Activated CD4-positive, alpha-beta T cell treated with anti-CD3 and anti-CD28 coated beads, Interleukin-2, amount 50 U/mL, for 24 hours (primary cell): ENCODE results near the gene FCSK.
A peak's percentile ranks its signal among the peaks of the same experiment; 100 is the strongest.
"Not testable (repeated sequence)": the region's sequence is repeated elsewhere in the genome, so short reads cannot be mapped to it uniquely, and the experiment has no call there.

Experiments used
- DNase-seq, 2 donors: peaks; one replicate each; pipeline ENCODE4 v3.0.0-alpha.2; 2020; ENCODE audit warnings: low read depth in 1 of 2, low spot score in 1 of 2

FCSK gene

GRCh38 chr16:70454222-70455034, at the start of gene FCSK:
TSS of gene FCSK (plus strand) at chr16:70454595. CDS start at chr16:70463191, 8,596 bp downstream.
- peak; percentile 42 to 60 for DNase-seq

DNA sequence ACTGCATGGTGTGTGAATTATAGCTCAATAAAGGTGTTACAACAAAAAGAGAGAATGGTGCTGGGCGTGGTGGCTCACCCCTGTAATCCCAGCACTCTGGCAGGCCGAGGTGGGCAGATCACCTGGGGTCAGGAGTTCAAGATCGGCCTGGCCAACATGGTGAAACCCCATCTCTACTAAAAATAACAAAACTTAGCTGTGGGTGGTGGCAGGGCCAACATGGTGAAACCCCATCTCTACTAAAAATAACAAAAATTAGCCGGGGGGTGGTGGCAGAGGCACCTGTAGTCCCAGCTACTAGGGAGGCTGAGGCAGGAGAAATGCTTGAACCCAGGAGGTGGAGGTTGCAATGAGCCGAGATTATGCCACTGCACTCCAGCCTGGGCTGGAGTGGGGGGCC, 48.3 kb upstream of the FCSK start:
- not testable (repeated sequence) for DNase-seq

- no peak for DNase-seq
These were observed 46.6 kb upstream of the FCSK start for GRCh38 chr16:70407811-70408274.

DNA sequence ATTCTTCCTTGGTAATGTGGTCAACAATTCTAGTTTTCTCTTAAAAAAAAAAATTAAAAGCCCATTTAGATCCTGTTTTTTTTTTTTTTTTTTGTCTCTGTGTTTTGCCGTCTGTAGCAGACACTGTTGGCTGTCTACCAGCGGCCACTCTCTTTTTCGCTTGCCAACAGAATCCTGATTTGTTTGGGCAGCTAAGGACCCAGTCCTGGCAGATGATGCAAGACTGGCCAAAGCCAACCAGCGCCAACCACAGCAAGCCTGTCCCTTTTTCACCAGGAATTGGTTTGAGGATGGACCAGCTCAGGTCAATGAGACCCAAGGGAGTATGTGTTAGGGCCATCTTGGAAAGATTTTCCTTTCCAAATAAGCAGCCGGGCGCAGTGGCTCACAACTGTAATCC, 43.7 kb upstream of the FCSK start:
- no peak for DNase-seq

DNA sequence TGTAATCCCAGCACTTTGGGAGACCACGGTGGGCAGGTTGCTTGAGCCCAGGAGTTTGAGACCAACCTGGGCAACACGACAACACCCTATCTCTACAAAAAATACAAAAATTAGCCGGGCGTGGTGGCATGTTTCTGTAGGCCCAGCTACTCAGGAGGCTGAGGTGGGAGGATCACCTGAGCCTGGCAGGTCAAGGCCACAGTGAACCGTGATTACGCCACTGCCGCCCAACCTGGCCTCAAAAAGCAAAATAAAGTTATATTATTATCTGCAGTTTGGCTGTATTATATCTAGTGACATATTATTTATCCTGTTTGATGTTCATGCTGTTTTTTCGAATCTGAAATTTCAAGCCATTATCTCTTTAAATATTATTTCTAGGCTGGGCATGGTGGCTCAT, 42.0 kb upstream of the FCSK start:
- no peak for DNase-seq

- not testable (repeated sequence) for DNase-seq
These were observed 40.8 kb upstream of the FCSK start for GRCh38 chr16:70413572-70413971.

- DNase-seq: no peak
These were observed 37.4 kb upstream of the FCSK start for GRCh38 chr16:70416748-70417616.

DNA sequence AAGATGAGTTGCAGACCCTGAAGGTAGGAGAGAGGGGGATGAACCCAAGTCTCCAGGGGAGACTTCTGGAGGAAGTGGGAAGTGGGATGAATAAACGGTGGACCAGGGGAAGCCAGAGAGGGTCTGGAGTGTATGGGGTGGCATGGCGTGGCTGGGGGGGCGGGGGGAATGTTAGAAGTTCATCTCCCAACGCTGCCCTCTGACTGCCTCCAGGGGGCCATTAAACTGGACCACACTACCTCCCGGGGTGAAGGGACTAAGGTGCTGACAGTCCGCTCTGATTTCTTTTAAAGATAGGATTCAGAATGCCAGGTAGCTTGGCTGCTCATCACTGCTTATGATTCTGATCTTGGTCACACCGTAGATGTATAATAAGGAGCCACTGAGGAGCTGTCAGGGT, 36.7 kb upstream of the FCSK start:
- no peak for DNase-seq

DNA sequence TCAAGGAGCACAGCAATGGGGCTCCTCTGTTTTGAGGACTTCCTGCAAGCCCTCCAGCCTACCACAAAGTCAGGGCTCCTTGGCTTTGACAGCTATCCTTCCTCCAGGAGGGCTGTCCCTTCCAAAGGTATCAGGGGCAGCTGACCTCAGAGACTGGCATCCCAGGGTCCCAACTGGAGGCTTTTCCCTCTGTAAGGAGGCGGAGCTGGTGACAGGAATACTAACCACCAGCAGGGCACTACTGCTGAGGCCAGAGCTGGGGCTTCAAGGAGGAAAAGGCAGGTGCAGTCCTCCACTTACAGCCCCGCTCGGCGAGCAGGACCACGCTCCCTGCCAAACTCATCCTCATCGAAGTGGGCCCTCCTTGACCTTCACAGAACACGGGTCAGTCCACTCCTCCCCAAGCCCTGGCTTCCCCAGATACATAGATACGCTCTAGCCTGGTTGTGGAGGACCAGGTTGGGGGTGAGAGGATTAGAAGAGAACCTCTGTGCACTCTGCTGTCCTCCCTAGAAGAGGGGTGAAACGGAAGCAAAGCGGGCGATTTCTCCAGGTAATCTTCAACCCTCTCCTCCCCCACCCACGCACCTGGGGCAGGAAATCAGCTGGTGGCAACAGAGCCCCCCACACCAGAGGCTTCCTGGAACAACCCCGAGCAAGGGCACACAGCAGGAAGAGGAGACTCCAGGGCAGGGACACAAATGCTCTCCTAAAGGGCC, 36.0 kb upstream of the FCSK start:
- DNase-seq: no peak

DNA sequence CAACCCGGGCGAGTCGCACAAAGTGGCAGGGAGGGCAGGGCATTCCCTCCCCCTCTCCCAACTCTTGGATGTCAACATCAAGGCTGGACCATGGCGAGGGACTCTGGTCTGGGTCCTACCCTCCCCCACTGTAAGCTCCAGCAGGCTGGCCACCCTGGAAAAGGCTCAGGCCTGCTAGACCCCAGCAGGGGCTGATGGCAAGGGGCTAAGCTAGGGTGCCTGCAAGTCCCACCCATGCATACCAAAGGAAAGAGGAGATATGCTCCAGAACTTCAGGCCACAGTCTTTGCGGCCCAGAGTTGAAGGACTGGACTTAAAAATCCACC, 35.4 kb upstream of the FCSK start:
- DNase-seq: no peak

GRCh38 chr16:70419384-70420327, 34.7 kb upstream of the FCSK start:
- DNase-seq: no peak

- no peak for DNase-seq
These were observed 33.4 kb upstream of the FCSK start for GRCh38 chr16:70421014-70421413.

- DNase-seq: no peak
These were observed 32.7 kb upstream of the FCSK start for GRCh38 chr16:70421473-70422311.

DNA sequence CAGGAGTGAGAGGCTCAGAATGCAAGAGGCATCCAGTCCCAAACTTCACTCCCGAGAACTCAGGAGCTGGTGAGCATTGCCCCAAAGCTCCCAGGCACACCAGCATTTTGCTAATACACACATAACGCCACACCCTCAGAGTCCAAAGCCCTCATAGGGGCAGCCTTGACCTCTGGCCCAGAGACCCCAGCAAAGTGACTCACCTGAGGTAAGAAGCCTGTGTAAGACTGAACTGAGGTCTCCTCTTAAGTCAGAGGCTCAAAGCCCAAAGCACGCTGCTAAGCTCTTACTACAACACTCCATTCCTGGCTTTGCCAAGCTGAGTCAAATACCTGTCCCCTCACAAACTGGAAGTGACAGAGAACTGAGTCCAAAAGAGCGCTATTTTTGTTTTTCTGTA, 31.9 kb upstream of the FCSK start:
- no peak for DNase-seq

DNA sequence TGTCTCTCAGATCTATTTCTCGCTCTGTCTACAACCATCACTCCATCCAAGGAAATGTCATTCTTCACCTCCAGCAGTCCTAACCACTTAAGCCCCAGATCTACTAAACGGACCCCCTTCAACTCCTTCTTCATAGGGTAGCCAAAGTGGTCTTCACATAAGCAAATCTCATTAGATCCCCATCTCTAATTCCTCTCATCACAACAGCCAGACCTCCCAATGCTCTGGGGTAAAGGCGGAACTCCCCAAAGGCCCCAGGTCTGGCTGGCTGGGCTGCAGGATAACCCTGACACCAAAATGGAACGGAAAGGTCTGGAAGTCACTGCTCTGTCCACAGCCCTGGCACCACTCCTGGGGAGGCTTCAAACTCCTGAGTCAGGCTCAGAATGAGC, 26.6 kb upstream of the FCSK start:
- no peak for DNase-seq

- DNase-seq: peak in 1 of 2 donors; percentile 37
These were observed 26.0 kb upstream of the FCSK start for GRCh38 chr16:70428178-70428998.

GRCh38 chr16:70429888-70430666, 24.3 kb upstream of the FCSK start:
- DNase-seq: no peak
